IMR-90 (cell line): ENCODE results near the gene CCNK. TPM values are rescaled to one million over a fixed set of nuclear protein-coding genes. Genes with fewer than 3 reads are reported as not detected.

Experiments
- ATAC-seq: fragments of 200-7000 bp; cut with Tn5 transposase; 2 replicates; pipeline ENCODE4 v1.9.1; 2020; ENCODE audit warnings: low read depth, mild to moderate bottlenecking, moderate library complexity
- BruUV-seq: library from RNA; stranded (reverse); fragments of 400-500 nt; replicated peaks from 2 replicates; lab custom pipeline; 2021; lab: Mats Ljungman, UMichigan
- CTCF ChIA-PET: fragments of 300-600 bp; formaldehyde crosslinking; extraction: SDS; loops from one replicate; lab custom pipeline; 2021; ENCODE audit warnings: antibody characterized with exemption; lab: Yijun Ruan, JAX
- POLR2A ChIA-PET: fragments of 300-600 bp; sonication (Branson Sonifier 250); formaldehyde crosslinking; loops from one replicate; lab custom pipeline; 2022; ENCODE audit warnings: antibody characterized with exemption; ENCODE audit not compliant: unreplicated experiment; lab: Charles Lee
- DNase-seq: peaks from one replicate; pipeline ENCODE4 v3.0.0; 2013
- H2AFZ ChIP-seq: replicated peaks from 2 replicates; pipeline ENCODE3; 2013; ENCODE audit warnings: low read length, mild to moderate bottlenecking; ENCODE audit not compliant: poor library complexity
- H2AK5ac ChIP-seq: 2 replicates; pipeline ENCODE4 v1.6.1; 2013; ENCODE audit warnings: low read depth, low read length, inconsistent platforms
- H2AK9ac ChIP-seq: replicated peaks from 2 replicates; pipeline ENCODE3; 2013; ENCODE audit warnings: mild to moderate bottlenecking, low read depth, low read length, moderate library complexity; ENCODE audit not compliant: poor library complexity
- H2BK120ac ChIP-seq: 2 replicates; pipeline ENCODE4 v1.6.1; 2013; ENCODE audit warnings: low read depth, low read length, inconsistent platforms
- H2BK15ac ChIP-seq: 3 replicates; pipeline ENCODE4 v1.6.1; 2013; ENCODE audit warnings: low read depth, low read length, inconsistent platforms
- H2BK20ac ChIP-seq: 2 replicates; pipeline ENCODE4 v1.6.1; 2013; ENCODE audit warnings: low read depth, mild to moderate bottlenecking, inconsistent platforms, low read length, moderate library complexity
- H2BK5ac ChIP-seq: 2 replicates; pipeline ENCODE4 v1.6.1; 2013; ENCODE audit warnings: mild to moderate bottlenecking, low read depth, low read length, inconsistent platforms; ENCODE audit not compliant: poor library complexity, severe bottlenecking
- H3K14ac ChIP-seq: replicated peaks from 2 replicates; pipeline ENCODE4 v1.6.1; 2013; ENCODE audit warnings: low read depth, low read length, inconsistent platforms
- H3K18ac ChIP-seq: 2 replicates; pipeline ENCODE4 v1.6.1; 2013; ENCODE audit warnings: low read depth, low read length, control low read depth
- H3K23ac ChIP-seq: 2 replicates; pipeline ENCODE4 v1.6.1; 2013; ENCODE audit warnings: low read depth, low read length, inconsistent platforms
- H3K27ac ChIP-seq: 2 replicates; pipeline ENCODE4 v1.5.1; 2013; ENCODE audit warnings: mild to moderate bottlenecking, control low read depth, low read length; ENCODE audit not compliant: insufficient read depth
- H3K27me3 ChIP-seq: 2 replicates; pipeline ENCODE4 v1.6.1; 2013; ENCODE audit warnings: low read length; ENCODE audit not compliant: control insufficient read depth, insufficient read depth
- H3K36me3 ChIP-seq: 2 replicates; pipeline ENCODE4 v1.6.1; 2013; ENCODE audit warnings: low read length, mixed read lengths; ENCODE audit not compliant: control insufficient read depth, insufficient read depth
- H3K4ac ChIP-seq: 2 replicates; pipeline ENCODE4 v1.6.1; 2013; ENCODE audit warnings: low read depth, low read length, inconsistent platforms
- H3K4me1 ChIP-seq: 2 replicates; pipeline ENCODE4 v1.6.1; 2013; ENCODE audit warnings: low read length, mixed read lengths; ENCODE audit not compliant: control insufficient read depth, insufficient read depth
- H3K4me2 ChIP-seq: 2 replicates; pipeline ENCODE4 v1.6.1; 2013; ENCODE audit warnings: low read depth, mild to moderate bottlenecking, control low read depth, low read length, moderate library complexity
- H3K4me3 ChIP-seq: 2 replicates; pipeline ENCODE4 v1.5.1; 2013; ENCODE audit warnings: low read depth, mild to moderate bottlenecking, control low read depth, low read length, moderate library complexity; ENCODE audit not compliant: insufficient read depth
- H3K56ac ChIP-seq: 2 replicates; pipeline ENCODE4 v1.6.1; 2013; ENCODE audit warnings: low read length, inconsistent platforms; ENCODE audit not compliant: insufficient read depth; ENCODE audit errors: extremely low read depth
- H3K79me1 ChIP-seq, 2 experiments: 2 replicates each; pipeline ENCODE4 v1.6.1; 2013; ENCODE audit warnings: low read length in 2 of 2, inconsistent platforms in 1 of 2, low read depth in 1 of 2
- H3K9ac ChIP-seq: 2 replicates; pipeline ENCODE4 v1.6.1; 2013; ENCODE audit warnings: low read depth, low read length, control low read depth
- H3K9me1 ChIP-seq: 2 replicates; pipeline ENCODE4 v1.6.1; 2013; ENCODE audit warnings: low read length, inconsistent platforms; ENCODE audit not compliant: insufficient read depth
- H3K9me3 ChIP-seq: 2 replicates; pipeline ENCODE4 v1.6.1; 2013; ENCODE audit warnings: low read length; ENCODE audit not compliant: control insufficient read depth, insufficient read depth
- H4K20me1 ChIP-seq: 2 replicates; pipeline ENCODE4 v1.6.1; 2013; ENCODE audit warnings: low read length, inconsistent platforms; ENCODE audit not compliant: insufficient read depth
- H4K5ac ChIP-seq: 2 replicates; pipeline ENCODE4 v1.6.1; 2013; ENCODE audit warnings: mild to moderate bottlenecking, low read depth, low read length, control low read depth
- H4K8ac ChIP-seq, 2 experiments: 2 replicates each; pipeline ENCODE4 v1.6.1; 2013; ENCODE audit warnings: low read depth in 2 of 2, low read length in 2 of 2, control low read depth in 1 of 2, inconsistent platforms in 1 of 2
- H4K91ac ChIP-seq: 2 replicates; pipeline ENCODE4 v1.6.1; 2013; ENCODE audit warnings: low read depth, low read length, inconsistent platforms; ENCODE audit not compliant: insufficient read depth
- BHLHE40 ChIP-seq: fragments of 150-350 bp; IDR thresholded peaks from 2 replicates; pipeline ENCODE4 v1.6.1; 2016; ENCODE audit warnings: mild to moderate bottlenecking, low read depth, low read length
- CEBPB ChIP-seq: IDR thresholded peaks from 2 replicates; pipeline ENCODE4 v1.6.1; 2012; ENCODE audit warnings: low read depth, low read length, improper control_type of control experiment
- CHD1 ChIP-seq: IDR thresholded peaks from 2 replicates; pipeline ENCODE4 v1.6.1; 2012; ENCODE audit warnings: low read depth, low read length, improper control_type of control experiment
- CTCF ChIP-seq: conservative IDR thresholded peaks from 2 replicates; pipeline ENCODE4 v1.5.1; 2012; ENCODE audit warnings: mild to moderate bottlenecking, low read depth, low read length, improper control_type of control experiment
- FOS ChIP-seq: fragments of 150-350 bp; IDR thresholded peaks from 2 replicates; pipeline ENCODE4 v1.6.1; 2016; ENCODE audit warnings: low read depth, low read length
- MAZ ChIP-seq: IDR thresholded peaks from 2 replicates; pipeline ENCODE4 v1.6.1; 2012; ENCODE audit warnings: low read depth, mild to moderate bottlenecking, low read length, improper control_type of control experiment, moderate library complexity, borderline replicate concordance
- MXI1 ChIP-seq: IDR thresholded peaks from 2 replicates; pipeline ENCODE4 v1.6.1; 2012; ENCODE audit warnings: low read depth, mild to moderate bottlenecking, low read length, moderate library complexity, borderline replicate concordance
- NFE2L2 ChIP-seq: fragments of 150-350 bp; IDR thresholded peaks from 2 replicates; pipeline ENCODE4 v1.6.1; 2016; ENCODE audit warnings: low read depth, mild to moderate bottlenecking, low read length
- POLR2A ChIP-seq: IDR thresholded peaks from 2 replicates; pipeline ENCODE4 v1.6.1; 2012; ENCODE audit warnings: mild to moderate bottlenecking, low read depth, low read length
- RAD21 ChIP-seq: IDR thresholded peaks from 2 replicates; pipeline ENCODE4 v1.6.1; 2012; ENCODE audit warnings: low read length, improper control_type of control experiment
- RFX5 ChIP-seq: IDR thresholded peaks from 2 replicates; pipeline ENCODE4 v1.8.0; 2012; ENCODE audit warnings: low read depth, mild to moderate bottlenecking, low read length, moderate library complexity
- USF2 ChIP-seq: fragments of 150-350 bp; IDR thresholded peaks from 2 replicates; pipeline ENCODE4 v1.6.1; 2017; ENCODE audit warnings: mild to moderate bottlenecking, antibody characterized with exemption, low read length, low read depth
- WGBS, 2 experiments: methylation state at CpG; one replicate each; pipeline versions ENCODE4 v1.1.5 to v1.1.7; 2013; ENCODE audit warnings: missing lambda C conversion rate in 2 of 2; ENCODE audit not compliant: insufficient read length in 1 of 2; ENCODE audit errors: extremely low coverage in 2 of 2; 5-methylcytosine and 5-hydroxymethylcytosine counted together
- dilution Hi-C: fragments of 300-500 bp; cut with HindIII; formaldehyde crosslinking; loops from one replicate; pipeline ENCODE4 v1.14.3; 2018; ENCODE audit warnings: low sequenced_read_pairs; ENCODE audit not compliant: unreplicated experiment
- in situ Hi-C: fragments of 300-500 bp; cut with MboI; formaldehyde crosslinking; loops from 3 replicates; pipeline ENCODE4 v1.14.3; 2019; ENCODE audit warnings: low sequenced_read_pairs, inconsistent platforms, mixed read lengths
- intact Hi-C: fragments of 100-400 bp; cut with micrococcal nuclease; formaldehyde crosslinking; loops from 2 replicates; pipeline ENCODE4 v1.10.0; 2022
- polyA plus RNA-seq, 3 experiments: library from polyadenylated mRNA; depleted of rRNA; stranded (reverse); fragments of >200 nt; gene quantifications; 2 replicates each; pipeline ENCODE4 v1.2.3, GENCODE V29; 2012; ENCODE audit warnings: low replicate concordance in 1 of 3
- total RNA-seq: library from RNA; depleted of rRNA; stranded (reverse); fragments of >200 nt; gene quantifications from 2 replicates; pipeline ENCODE4 v1.2.3, GENCODE V29; 2012
- TF ChIP-seq, protein P1 (sequence below): fragments of 150-350 bp; IDR thresholded peaks from 2 replicates; pipeline ENCODE4 v1.6.1; 2016; ENCODE audit warnings: low read depth, mild to moderate bottlenecking, low read length, moderate library complexity, borderline replicate concordance

The CCNK gene
- total and polyA plus RNA-seq, 2 of the 4 experiments (the other 2 are of a cell fraction), result 18.8 to 38.3 TPM

DNA sequence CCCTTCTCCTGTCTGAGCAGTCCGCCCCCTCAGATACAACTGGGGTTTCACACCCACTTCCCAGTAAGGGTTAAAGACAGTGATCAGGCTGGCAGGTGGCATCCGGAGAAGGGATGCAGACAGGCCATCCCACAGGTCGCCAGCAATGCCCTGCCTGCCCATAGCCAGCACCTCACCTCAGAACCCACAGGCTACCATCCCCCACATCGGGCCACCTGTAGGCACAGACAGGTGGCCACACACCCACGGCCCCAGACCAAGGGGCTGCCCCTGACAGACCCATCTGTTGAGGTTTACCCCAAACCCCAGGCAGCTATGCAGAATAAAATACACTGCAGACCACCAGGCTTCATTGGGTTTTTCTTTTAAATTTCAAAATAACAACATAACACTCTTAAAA lies 57.5 kb downstream of the CCNK start:
- dilution Hi-C loops, result no loop called here
- in situ Hi-C loops, result no loop called here
- Histone ChIP-seq H2AK9ac (peak overlapping the region; percentile 97), H3K18ac (no peak overlapping the region), H2BK15ac (no peak overlapping the region; the same call in 1 of the 3 replicates), H4K5ac (no peak overlapping the region), H3K9me3 (no peaks in the 10 kb centered on the region), H3K4me2 (no peak overlapping the region), H3K14ac (0 out of 2 replicates have a peak overlapping the region, but pooled peaks have one; percentile 17), H3K4ac (peak overlapping the region; percentile 99), H3K9ac (no peak overlapping the region), H4K8ac (peak overlapping the region in 1 of 2 experiments; percentile 84; a peak in 1 of 4 replicates), H3K79me1 (peaks cover 42 to 79% of the 10 kb centered on the region in 2 experiments), H3K4me1 (peaks cover 25% of the 10 kb centered on the region), H2BK5ac (peak overlapping the region; percentile 94), H2BK20ac (no peak overlapping the region), H3K56ac (no peak overlapping the region), H3K9me1 (peaks cover 26% of the 10 kb centered on the region), H2BK120ac (peak overlapping the region; percentile 97; the same call in 1 of the 2 replicates), H3K27ac (no peak overlapping the region), H3K23ac (no peak overlapping the region), H3K27me3 (no peaks in the 10 kb centered on the region), H2AK5ac (peak overlapping the region; percentile 100; the same call in 1 of the 2 replicates), H4K20me1 (peaks cover 24% of the 10 kb centered on the region), H3K4me3 (no peak overlapping the region), H2AFZ (peak overlapping the region; percentile 91), H4K91ac (peak overlapping the region; percentile 96), H3K36me3 (no peaks in the 10 kb centered on the region)
- intact Hi-C loops, result no loop called here
- 78% methylated on average over 3 of the region's 5 CpGs; no CpG with 5 or more reads in 1 of the 2 experiments for WGBS, 2 experiments
- CTCF ChIA-PET, result interaction anchor here (0.8 kb wide), 1 partner anchor 16 kb away, joined by 6 read pairs; no protein-coding TSS in a partner anchor
- TF ChIP-seq MAZ (no peak), POLR2A (no peak), CTCF (no peak), RAD21 (no peak), FOS (no peak), USF2 (no peak), MXI1 (no peak), CEBPB (no peak), NFE2L2 (no peak), CHD1 (no peak), BHLHE40 (no peak), RFX5 (no peak)
- TF ChIP-seq, protein P1, sequence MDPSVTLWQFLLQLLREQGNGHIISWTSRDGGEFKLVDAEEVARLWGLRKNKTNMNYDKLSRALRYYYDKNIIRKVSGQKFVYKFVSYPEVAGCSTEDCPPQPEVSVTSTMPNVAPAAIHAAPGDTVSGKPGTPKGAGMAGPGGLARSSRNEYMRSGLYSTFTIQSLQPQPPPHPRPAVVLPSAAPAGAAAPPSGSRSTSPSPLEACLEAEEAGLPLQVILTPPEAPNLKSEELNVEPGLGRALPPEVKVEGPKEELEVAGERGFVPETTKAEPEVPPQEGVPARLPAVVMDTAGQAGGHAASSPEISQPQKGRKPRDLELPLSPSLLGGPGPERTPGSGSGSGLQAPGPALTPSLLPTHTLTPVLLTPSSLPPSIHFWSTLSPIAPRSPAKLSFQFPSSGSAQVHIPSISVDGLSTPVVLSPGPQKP, result no peak
- BruUV-seq, result no TSS peak
- no peak for ATAC-seq
- DNase-seq, result no peak
- POLR2A ChIA-PET, result no interaction called here
